Fibroblast of pulmonary artery (primary cell): ENCODE results near the gene AMPD3.

Source experiments
- DNase-seq: peaks from one replicate; pipeline ENCODE4 v3.0.0-alpha.2; 2010; ENCODE audit warnings: low read depth
- H3K4me3 ChIP-seq: replicated peaks from 2 replicates; pipeline ENCODE4 v1.5.1; 2011; ENCODE audit warnings: low read depth, mild to moderate bottlenecking, control low read depth, low read length, moderate library complexity
- CTCF ChIP-seq: IDR thresholded peaks from 2 replicates; pipeline ENCODE4 v1.5.1; 2011; ENCODE audit warnings: mild to moderate bottlenecking, control low read depth, low read length, inconsistent platforms; ENCODE audit errors: missing control alignments

AMPD3 gene

GRCh38 chr11:10556590-10556989 is 101.5 kb downstream of the AMPD3 start:
- DNase-seq, result no peak
- TF ChIP-seq CTCF, result no peak
- no peak overlapping the region for H3K4me3 ChIP-seq
